ENCODE data around the gene PPM1L. TPM values are rescaled to one million over a fixed set of nuclear protein-coding genes. Genes with fewer than 3 reads are reported as not detected.

The PPM1L gene
- total RNA-seq, 1 donor from 2014 or later: 1.0 TPM

DNA sequence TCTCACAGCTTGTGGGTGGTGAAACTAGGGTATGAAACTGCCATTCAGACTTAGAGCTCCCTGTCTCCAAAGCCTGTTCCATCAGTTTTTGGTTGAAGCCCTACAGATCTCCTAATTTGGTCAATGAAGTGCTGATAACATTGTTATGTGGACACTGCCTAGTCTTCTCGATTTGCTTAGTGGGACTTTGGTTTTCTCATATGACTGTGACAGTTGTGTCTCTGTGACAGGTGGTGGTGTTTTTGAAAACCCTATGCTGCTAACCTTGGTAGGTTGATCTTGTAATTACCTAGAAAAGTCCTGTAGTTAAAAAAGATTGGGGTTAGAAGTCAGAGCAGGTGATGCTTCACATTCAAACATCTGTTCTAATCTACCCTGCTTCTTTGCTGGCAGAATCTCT lies 9.2 kb downstream of the PPM1L start:
- DNase-seq: no peak

DNA sequence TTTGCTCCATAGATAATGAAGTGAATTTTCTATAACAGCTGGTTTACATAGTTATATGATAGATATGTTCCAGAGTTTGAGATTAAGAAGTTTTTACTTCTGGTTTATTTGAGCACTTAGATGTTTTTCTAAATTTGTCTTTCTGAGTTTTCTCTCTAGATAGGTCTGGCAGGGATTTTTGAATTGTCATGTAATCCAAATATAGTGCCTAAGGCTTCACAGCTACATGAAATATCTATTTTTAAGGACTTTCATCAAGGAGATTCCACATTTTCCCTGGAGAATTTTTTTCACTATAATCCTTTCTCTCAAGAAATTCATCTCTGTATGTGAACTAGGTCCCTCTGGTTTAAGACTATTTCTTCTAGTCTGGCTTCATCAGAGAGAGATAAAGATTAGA lies 12.0 kb downstream of the PPM1L start:
- DNase-seq: no peak

DNA sequence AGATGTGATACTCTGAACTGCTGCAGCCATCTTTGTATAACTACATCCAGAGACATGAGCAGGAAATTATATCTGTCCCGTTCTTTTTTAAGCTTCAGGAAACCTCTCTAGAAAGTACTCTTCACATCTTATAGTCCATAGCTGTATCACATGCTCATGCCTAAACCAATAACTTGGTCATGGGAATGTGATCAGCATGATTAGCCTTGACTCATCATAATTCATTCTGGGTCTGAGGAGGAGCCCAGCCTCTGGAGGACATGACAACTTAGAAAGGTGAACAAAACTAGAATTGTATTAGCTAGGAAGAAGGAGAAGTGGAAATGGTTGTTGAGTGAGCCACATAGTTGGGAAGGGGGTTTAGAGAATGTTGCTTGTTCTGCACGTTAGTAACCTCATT lies 12.9 kb downstream of the PPM1L start:
- DNase-seq: no peak

DNA sequence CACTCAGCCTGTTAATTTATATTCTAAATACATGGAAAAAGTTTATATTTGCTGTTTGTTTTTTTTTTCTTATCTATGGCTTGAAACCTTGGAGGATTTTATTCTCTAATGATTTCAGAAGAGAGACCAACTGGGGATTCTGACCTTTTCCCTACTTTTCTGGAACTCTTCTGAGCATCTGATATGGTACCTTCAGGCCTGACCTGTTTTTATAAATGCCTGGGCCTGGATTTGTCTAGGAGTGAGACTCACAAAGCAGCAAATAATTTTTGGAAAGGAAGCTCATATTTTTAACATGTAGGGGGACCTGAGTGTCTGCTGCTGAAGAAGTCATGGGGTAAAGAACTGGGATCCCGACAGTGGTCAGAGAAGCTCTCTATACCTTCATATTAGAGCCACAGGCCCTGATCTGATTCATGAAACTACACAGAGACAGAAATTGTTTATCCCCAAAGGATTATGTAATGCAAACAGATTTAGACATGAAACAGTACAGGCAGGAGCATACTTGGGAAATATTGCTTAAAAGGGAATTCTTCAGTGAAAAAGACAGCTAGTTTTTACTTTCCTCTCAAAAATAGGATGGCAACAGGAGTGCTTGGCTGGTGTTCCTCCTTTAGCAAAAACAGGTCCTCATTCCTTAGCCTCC lies 15.9 kb downstream of the PPM1L start:
- DNase-seq: no peak

DNA sequence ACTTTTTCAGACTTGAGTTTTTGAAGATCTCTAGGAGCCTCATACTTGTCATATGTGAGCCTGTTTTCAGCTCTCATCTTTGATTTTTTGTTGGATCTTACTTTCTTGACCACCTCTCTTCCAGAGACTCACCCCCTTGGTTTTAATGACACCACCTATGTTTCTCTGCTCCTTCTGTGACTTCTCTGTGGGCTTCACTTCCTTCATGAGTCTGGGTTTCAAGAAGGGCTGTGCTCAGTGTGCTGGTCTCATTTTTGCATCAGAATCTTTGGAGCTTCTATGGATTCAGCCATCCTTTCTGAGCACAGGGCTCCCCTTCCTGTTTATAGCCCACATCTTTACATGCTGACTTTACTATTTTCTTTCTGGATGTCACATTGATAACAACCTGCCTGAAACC lies 17.7 kb downstream of the PPM1L start:
- DNase-seq: no peak

DNA sequence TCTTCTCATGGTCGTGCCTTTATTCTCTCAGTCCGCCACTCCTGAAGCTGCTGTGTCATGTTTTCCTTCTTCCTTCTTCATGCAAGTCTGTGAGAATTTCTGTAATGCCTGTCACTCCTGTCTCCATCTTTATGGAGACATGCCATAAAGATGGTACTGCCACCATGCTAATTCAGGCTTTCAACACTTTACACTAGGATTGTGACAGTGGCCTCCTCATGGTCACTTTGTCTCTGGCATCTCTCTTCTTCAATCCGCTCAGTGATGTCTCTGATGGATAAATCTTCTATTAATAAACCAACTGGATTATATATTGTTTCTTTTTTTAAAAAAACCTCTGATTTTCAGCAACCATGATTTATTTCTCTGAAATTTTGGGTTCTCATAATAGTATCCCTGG lies 18.1 kb downstream of the PPM1L start:
- no peak for DNase-seq

DNA sequence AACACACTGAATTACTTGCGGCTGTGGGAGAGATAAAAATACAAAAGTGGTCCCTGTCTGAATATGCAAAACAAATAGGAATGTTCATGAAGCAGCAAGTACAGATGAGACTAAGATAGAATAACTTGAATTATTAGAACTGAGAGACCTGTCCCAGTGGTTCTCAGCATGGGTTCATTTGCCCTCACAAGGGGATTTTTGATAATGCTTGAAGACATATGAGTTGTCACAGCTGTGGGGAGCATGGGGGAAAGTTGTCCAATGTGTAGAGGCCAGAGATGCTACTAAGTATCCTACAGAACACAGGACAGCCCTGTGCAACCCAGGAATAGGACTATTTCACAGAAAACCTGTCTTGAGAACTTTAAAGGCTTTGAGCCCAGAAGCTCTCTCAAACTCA lies 22.4 kb downstream of the PPM1L start:
- no peak for DNase-seq

DNA sequence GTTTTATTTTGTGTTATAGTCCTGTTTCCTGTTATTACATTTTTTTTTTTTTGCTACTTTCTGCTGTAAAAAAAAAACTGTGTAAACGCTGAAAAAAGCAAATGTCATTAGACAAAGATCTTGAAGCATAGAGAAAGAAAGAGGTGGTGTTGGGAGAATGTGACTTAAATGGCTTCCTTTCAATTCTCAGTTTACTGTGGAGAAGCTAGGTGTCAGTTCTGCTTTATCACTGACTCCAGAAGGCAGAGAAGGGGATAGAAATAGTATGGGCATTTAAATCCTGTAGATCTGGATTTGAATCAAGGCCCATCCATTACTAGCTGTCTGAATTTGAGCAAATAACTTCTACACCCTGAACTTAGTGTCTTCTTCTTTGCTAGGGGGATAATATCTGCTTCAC lies 23.0 kb downstream of the PPM1L start:
- no peak for DNase-seq

DNA sequence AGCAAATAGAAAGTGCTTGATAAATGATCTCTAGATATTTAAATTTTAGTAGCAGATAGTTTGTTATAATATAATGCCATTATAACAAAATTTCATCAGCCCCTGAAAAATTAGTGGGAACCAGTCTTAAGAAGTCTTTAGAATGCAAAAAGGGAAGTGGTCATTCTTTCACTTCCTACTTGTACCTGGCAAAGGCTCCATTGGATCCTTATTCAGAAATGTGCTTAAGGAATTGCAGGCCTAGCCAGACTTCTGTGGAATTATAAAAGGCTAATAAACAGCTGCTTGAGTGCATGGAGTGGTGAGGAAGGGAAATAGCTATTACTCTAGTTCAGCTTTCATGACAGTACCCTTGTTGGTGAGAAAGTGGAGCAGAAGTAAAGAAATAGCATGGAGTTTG lies 24.2 kb downstream of the PPM1L start:
- DNase-seq: no peak

DNA sequence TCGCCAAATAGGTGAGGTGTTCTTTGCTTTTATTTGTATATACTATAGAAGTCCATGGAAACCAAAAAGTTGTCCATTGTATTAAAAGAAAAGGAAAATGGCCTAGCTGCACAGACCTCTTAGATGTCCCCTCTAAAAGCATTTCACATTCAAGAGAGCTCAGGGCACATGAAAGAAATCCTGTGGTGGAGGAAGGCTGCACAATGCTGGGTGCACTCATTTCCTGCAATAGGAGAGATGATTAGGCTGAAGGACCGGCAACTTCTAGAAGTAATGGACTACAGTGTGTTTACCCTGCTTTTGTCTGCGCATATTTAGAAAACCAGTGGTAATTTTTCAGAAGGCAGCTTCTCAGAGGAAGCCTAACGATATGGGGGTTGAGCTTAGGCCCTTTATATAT lies 25.4 kb downstream of the PPM1L start:
- DNase-seq: no peak

DNA sequence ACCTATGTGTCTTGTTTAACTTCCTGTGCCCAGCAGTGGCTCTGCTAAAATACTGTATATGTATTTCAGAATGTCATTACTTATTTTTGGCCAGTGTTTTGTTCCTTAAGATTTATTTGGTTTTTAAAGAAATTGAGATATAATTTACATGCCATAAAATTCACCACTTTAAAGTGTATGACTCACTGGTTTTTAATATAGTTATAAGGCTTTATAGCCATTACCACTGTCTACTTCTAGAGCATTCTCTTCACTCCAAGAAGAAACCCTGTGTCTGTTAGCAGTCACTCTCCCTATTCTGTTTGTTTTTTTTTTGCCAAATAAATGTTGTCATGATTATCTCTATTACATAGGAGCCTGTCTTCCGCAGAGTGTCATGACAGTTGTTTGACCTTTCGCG lies 25.8 kb downstream of the PPM1L start:
- DNase-seq: no peak

DNA sequence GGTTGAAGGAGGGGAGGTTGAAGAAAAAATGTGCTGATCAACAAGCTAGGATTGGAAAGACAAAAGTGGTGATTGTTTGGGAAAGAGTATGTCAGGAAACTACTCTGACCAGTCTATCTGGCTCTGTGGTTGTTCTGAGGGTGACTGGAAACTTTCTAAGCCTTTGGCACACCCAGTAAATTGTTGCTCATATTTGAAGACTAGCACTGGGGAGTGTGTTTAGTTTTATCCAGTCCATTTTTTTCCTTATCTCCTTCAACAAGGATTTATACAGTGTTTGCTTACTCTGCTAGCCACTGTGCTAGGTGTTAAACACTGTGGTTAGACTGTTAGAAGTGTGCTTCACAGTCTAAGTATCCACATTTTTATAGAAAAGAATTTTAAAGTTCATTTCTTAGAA lies 28.8 kb downstream of the PPM1L start:
- no peak for DNase-seq

DNA sequence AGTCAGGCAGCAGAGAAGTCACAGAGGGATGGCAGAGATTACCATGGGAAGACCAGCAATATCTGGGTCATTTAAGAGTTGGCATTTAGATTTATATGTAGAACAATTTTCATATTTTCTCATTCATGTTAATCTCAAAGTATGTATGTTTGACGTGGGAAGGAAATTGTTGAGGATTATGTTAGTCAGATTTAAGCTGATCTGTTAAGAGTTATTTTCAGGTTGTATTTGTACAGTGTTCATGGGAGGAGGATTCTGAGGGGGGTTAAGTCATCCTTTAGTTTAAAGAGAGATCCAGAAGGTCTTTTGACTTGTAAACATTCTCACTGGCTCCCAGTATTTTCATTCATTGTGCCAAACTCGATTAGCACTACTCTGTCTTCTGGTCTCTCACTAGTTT lies 34.7 kb downstream of the PPM1L start:
- DNase-seq: no peak

DNA sequence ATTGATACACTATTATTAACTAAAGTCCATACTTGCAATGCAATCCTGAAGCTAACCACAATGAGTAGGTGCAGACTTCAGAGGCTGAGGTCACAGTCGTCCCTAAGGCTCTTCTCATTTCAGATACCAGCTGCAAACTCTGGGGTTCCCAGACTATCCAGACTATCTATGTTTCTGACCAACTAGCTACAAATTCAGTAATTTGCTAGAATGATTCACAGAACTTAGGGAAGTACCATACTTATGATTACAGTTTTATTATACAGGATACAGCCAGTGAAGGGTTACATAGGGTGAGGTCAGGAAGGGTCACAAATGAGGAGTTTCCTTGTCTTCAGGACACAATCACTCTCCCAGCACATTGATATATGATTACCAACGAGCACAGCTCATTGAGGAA lies 36.5 kb downstream of the PPM1L start:
- DNase-seq: no peak

DNA sequence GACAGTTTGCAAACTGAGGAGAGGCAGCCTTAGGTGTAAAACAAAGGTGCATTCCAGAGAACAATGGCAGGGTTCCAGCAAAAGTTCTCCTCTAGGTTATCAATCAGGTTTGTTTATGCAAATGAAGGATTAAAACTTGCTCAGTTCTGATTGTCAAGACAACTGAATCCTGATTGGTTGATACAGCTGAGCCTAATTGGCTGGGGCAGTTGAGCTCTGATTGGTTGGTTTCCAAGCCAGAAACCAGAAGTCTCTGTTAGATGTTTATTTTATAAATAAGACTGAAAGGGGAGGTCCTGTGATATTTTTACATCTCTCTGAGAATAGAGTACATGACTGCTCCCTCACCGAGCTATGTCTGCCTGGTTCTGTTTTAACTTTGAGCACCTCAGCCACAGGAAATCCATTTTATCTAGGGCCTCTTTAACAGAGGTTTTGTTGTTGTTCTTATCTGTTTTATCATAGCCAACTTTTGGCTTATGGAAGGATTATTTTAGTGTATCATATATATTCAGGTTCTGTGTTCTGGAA lies 37.8 kb downstream of the PPM1L start:
- DNase-seq: no peak

DNA sequence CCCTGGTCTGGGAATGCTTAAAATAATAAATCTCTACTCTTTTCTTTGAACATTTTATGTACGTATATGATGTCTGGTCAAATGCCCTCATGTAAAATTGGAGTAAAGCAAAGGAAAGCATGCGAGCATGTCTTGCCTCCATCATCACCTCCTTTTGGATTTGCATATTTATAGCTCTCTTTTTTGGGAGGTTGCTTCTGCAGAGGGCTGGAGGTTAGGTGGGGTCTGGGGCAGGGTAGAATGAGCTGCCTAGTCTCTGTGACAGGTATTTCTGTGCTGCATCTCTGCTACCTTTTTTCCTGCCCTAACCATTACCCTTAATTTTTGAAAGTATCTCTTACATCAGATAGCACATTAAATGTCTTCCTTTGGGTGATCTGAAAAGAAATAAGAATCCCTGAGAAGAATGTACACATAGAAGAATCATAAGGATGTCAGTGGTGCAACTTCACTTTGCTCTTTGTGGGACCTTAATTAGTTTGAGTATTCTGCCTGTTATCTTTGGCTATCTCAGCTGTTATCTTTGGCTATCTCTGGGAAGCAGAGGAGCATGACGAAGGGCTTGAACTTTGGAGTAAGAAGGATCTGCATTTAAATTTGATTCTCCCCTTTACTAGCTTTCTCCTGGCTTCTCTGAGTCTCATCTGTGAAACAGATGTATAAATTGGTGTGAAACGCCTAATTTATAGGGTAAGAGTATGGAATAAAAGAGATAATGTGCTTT lies 40.2 kb downstream of the PPM1L start:
- no peak for DNase-seq

DNA sequence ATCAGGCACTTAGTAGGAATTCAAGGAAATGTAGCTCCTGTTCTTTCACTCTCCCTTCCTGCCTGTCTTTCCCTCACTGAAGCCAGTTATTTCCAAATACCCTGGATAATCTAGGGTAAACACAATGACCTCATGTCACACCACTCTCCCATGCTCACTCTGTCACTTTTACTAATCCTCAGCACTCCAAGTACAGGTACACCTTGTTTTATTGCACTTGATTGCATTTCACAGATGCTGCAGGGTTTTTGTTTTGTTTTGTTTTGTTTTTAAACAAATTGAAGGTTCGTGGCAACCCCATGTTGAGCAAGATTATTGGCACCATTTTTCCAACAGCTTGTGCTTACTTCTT lies 40.8 kb downstream of the PPM1L start:
- no peak for DNase-seq

DNA sequence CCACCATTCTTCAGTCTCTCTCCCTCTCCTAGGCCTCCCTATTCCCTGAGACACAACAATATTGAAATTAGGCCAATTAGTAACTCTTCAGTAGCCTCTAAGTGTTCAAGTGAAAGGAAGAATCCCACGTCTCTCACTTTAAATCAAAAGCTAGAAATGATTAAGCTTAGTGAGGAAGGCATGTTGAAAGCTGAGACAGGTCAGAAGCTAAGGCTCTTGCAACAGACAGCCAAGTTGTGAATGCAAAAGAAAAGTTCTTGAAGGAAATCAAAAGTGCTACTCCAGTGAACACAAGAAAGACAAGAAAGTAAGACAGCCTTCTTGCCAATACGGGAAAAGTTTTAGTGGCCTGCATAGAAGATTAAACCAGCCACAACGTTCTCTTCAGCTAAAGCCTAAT lies 41.3 kb downstream of the PPM1L start:
- DNase-seq: no peak

DNA sequence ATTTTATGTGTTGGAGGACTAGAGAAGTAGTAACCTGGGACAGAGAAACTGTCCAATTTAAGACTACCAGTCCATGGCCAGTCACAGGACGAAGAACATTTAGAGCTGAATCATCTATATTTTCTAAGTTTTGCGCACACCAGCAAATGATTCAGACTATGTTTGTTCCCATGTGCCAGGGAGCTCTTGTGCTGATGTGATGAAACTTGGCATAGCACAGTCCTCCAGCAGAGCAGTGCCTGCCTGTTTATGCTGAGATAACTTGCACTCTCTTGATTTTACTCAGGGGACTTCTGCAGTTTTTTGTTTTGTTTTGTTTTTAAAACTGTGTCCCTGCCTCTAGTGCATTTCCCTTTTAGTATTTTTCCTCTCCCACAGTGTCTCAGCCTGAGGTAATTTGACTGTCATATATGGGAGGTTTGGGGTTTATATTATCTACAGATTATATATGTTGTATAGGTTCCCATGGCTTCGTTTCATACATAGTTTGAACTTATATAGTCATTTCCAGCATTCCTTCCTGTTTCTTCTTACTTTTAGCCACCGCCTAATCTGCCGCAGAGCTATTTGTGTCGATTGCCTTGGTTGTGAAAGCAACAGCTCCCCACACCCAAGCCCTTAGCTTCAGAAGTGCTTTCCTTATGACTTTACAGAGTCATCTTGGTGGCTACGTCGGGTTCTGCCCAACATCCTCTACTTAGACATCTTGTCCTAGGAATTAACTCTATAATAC lies 45.5 kb downstream of the PPM1L start:
- DNase-seq: no peak

DNA sequence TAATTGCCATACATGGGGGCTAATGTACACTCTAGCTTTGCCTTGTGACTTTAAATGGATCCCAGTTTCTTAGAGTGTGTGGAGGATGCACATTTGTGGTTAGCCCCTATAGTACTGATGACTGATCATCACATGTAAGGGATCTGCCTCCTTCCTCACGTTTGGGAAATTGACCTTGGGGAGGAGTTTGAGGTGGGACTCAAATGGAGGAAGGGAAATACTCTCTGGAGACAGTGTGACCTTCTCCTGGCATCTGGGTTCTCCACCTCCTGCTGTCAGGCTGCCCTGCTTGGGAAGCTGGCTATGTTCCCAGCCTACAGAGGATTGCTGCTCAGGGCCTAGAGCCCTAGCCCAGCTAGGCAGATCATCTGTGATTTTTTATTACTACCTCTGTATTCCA lies 48.7 kb downstream of the PPM1L start:
- DNase-seq: no peak

DNA sequence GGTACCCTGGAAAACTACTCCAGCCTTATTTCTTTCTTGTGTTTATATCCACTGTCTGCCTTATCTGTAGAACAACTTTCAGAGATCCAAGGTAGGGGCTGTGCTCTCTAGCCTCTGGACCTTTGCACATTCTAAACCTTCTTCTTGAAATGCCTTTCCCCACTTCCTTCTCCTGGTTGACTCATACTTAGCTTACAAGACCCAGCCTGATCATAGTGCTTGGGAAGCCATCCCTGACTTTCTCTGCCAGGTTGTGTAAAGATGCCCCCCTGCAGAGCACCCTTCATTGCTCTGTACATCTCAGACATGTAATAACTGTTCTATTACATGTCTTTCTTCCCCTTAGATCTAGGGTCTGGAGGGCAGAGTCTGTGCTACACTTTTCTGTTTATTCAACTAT lies 50.1 kb downstream of the PPM1L start:
- DNase-seq: no peak

DNA sequence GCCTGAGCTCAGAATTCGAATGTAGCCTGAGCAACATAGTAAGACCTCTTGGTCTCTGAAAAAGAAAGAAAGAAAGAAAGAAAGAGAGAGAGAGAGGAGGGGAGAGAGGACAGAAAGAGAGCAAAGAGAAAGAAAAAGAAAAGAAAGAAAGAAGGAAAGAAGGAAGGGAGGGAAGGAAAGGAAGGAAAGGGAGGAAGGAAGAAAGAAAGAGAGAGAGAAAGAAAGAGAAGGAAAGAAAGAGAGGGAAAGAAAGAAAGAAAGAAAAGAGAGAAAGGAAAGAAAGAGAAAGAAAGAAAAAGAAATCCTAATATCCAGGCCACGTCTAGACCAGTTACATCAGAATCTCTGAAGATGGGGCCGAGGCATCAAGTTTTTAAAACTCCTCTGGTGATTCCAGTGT lies 50.7 kb downstream of the PPM1L start:
- no peak for DNase-seq

DNA sequence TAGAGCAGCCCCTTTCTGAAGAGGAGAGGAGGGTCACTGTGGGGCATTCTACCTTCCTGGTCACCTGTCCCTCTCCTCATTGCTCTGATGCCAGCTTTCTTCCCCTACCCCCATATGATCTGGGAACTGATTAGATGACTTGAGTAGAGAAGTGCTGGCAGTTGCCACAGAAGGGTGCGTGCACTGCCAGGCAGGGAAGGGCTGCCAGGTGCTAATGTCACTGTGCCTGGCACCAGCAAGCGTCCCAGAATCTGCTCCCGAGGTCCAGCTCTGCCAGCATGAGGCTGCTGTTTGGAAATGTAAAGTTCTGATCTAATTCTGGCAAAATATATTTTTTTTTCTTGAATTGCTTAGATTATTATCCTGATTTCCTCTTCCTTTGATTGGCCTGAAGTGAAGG lies 52.8 kb downstream of the PPM1L start:
- DNase-seq: no peak

DNA sequence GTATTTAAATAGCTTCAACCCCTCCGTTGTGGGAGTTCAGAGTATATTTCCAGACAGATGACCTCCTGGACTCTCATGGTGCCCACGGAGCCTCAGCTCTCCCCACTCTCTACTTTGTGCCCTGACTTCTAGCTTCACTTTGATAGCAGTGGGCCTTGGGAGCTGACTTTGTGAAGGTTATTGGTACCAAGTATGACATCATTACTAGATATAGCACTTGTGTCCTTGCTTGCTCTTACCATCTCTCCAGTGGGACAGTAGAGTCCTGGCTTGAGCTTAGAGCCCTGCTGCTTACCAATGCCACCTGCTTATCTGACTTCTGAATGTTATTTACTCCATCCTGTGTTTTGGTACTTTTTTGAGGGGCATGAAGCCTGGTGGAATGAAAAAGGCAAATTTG lies 53.4 kb downstream of the PPM1L start:
- DNase-seq: no peak
